Liver (tissue), 9 donors: ENCODE data around the gene CELSR1. TPM values are rescaled to one million over a fixed set of nuclear protein-coding genes. Genes with fewer than 3 reads are reported as not detected.
A peak's percentile ranks its signal among the peaks of the same experiment; 100 is the strongest.

Experiments
- DNase-seq: peaks from one replicate; pipeline ENCODE4 v3.0.0-alpha.2; 2017; ENCODE audit warnings: low spot score
- H3K27ac ChIP-seq, 2 donors: one replicate each; pipeline ENCODE4 v1.7.0; 2013; ENCODE audit warnings: inconsistent platforms in 2 of 2, low read length in 2 of 2, control low read depth in 1 of 2, low read depth in 1 of 2, mild to moderate bottlenecking in 1 of 2
- H3K27me3 ChIP-seq, 4 donors: one replicate each; pipeline versions ENCODE4 v1.6.1 to v1.7.0; 2013; ENCODE audit warnings: low read length in 3 of 4, inconsistent platforms in 1 of 4, mild to moderate bottlenecking in 1 of 4, moderate library complexity in 1 of 4; ENCODE audit not compliant: control insufficient read depth in 4 of 4, insufficient read depth in 4 of 4
- H3K36me3 ChIP-seq, 4 donors: one replicate each; pipeline versions ENCODE4 v1.6.1 to v1.7.0; 2013; ENCODE audit warnings: low read length in 3 of 4, mild to moderate bottlenecking in 3 of 4, low read depth in 1 of 4, moderate library complexity in 1 of 4; ENCODE audit not compliant: control insufficient read depth in 4 of 4, insufficient read depth in 3 of 4
- H3K4me1 ChIP-seq, 4 donors: one replicate each; pipeline versions ENCODE4 v1.6.1 to v1.7.0; 2013; ENCODE audit warnings: low read length in 3 of 4, mild to moderate bottlenecking in 3 of 4, moderate library complexity in 1 of 4; ENCODE audit not compliant: control insufficient read depth in 4 of 4, insufficient read depth in 4 of 4
- H3K4me3 ChIP-seq, 3 donors: one replicate each; pipeline versions ENCODE4 v1.6.1 to v1.7.0; 2013; ENCODE audit warnings: low read length in 3 of 3, control low read depth in 1 of 3, low read depth in 1 of 3, mild to moderate bottlenecking in 1 of 3
- H3K9ac ChIP-seq, 2 donors: one replicate each; pipeline ENCODE4 v1.7.0; 2013; ENCODE audit warnings: low read length in 2 of 2, mild to moderate bottlenecking in 2 of 2, moderate library complexity in 2 of 2, control low read depth in 1 of 2, low read depth in 1 of 2
- H3K9me3 ChIP-seq, 4 donors: one replicate each; pipeline versions ENCODE4 v1.6.1 to v1.7.0; 2013; ENCODE audit warnings: low read length in 3 of 4; ENCODE audit not compliant: control insufficient read depth in 4 of 4
- EGR1 ChIP-seq, 2 donors: IDR thresholded peaks; 2 replicates each; pipeline ENCODE4 v1.6.1; 2016 to 2018; ENCODE audit warnings: antibody characterized with exemption in 2 of 2, low read depth in 2 of 2
- FOXA1 ChIP-seq: IDR thresholded peaks from 2 replicates; pipeline ENCODE4 v1.6.1; 2016; ENCODE audit warnings: antibody characterized with exemption
- FOXA2 ChIP-seq: IDR thresholded peaks from 2 replicates; pipeline ENCODE4 v1.6.1; 2016; ENCODE audit warnings: antibody characterized with exemption
- GABPA ChIP-seq, 2 donors: IDR thresholded peaks in 1 of 2; conservative IDR thresholded peaks in 1 of 2; 2 replicates each; pipeline ENCODE4 v1.6.1; 2016; ENCODE audit warnings: antibody characterized with exemption in 2 of 2, mild to moderate bottlenecking in 1 of 2, moderate library complexity in 1 of 2
- HNF4A ChIP-seq, 2 donors: conservative IDR thresholded peaks; 2 replicates each; pipeline ENCODE4 v1.6.1; 2016; ENCODE audit warnings: antibody characterized with exemption in 2 of 2, mild to moderate bottlenecking in 2 of 2
- HNF4G ChIP-seq: IDR thresholded peaks from 2 replicates; pipeline ENCODE4 v1.6.1; 2016; ENCODE audit warnings: antibody characterized with exemption
- JUND ChIP-seq, 2 donors: IDR thresholded peaks; 2 replicates each; pipeline ENCODE4 v1.6.1; 2016; ENCODE audit warnings: antibody characterized with exemption in 2 of 2
- MAX ChIP-seq: IDR thresholded peaks from 2 replicates; pipeline ENCODE4 v1.6.1; 2016; ENCODE audit warnings: antibody characterized with exemption
- NR2F2 ChIP-seq: IDR thresholded peaks from 2 replicates; pipeline ENCODE4 v1.6.1; 2016; ENCODE audit warnings: antibody characterized with exemption
- RAD21 ChIP-seq, 2 donors: IDR thresholded peaks; 2 replicates each; pipeline ENCODE4 v1.6.1; 2016; ENCODE audit warnings: antibody characterized with exemption in 2 of 2, mild to moderate bottlenecking in 2 of 2
- RXRA ChIP-seq, 2 donors: IDR thresholded peaks; 2 replicates each; pipeline ENCODE4 v1.6.1; 2017 to 2018; ENCODE audit warnings: antibody characterized with exemption in 2 of 2, mild to moderate bottlenecking in 1 of 2
- SP1 ChIP-seq: IDR thresholded peaks from 2 replicates; pipeline ENCODE4 v1.6.1; 2018; ENCODE audit warnings: antibody characterized with exemption, mild to moderate bottlenecking
- TAF1 ChIP-seq: conservative IDR thresholded peaks from 2 replicates; pipeline ENCODE4 v1.6.1; 2016; ENCODE audit warnings: antibody characterized with exemption, mild to moderate bottlenecking
- YY1 ChIP-seq: IDR thresholded peaks from 2 replicates; pipeline ENCODE4 v1.6.1; 2016; ENCODE audit warnings: antibody characterized with exemption, mild to moderate bottlenecking
- ZBTB33 ChIP-seq: IDR thresholded peaks from 2 replicates; pipeline ENCODE4 v1.6.1; 2016; ENCODE audit warnings: antibody characterized with exemption
- WGBS: extraction: QIAGEN DNeasy Blood & Tissue Kit; methylation state at CpG from one replicate; pipeline ENCODE4 v1.1.7; 2013; 5-methylcytosine and 5-hydroxymethylcytosine counted together
- polyA plus RNA-seq, 2 donors: library from polyadenylated mRNA; stranded (reverse) in 1 of 2; unstranded in 1 of 2; fragments of 200-250 nt in 1 of 2; fragments of >200 nt in 1 of 2; fragmentation: Nextera tagmentation in 1 of 2; extraction: Ambion mirVana in 1 of 2; gene quantifications; one replicate each; pipeline versions ENCODE4 v1.2.1 to v1.2.3, GENCODE V29; 2013 to 2015
- total RNA-seq, 2 donors: library from RNA; depleted of rRNA; stranded (reverse); fragments of >200 nt; gene quantifications; one replicate each; pipeline ENCODE4 v1.2.3, GENCODE V29; 2014
- TF ChIP-seq, protein P1 (sequence below): IDR thresholded peaks from 2 replicates; pipeline ENCODE4 v1.6.1; 2016; ENCODE audit warnings: antibody characterized with exemption
- TF ChIP-seq, protein P2 (sequence below): fragments of 150-350 bp; IDR thresholded peaks from 2 replicates; pipeline ENCODE4 v1.5.1; 2017; ENCODE audit warnings: improper control_type of control experiment, low read depth, low read length; ENCODE audit not compliant: missing input control
- TF ChIP-seq, protein P3 (sequence below): IDR thresholded peaks from 2 replicates; pipeline ENCODE4 v1.6.1; 2016; ENCODE audit warnings: antibody characterized with exemption, mild to moderate bottlenecking
- donor health status: healthy.
- donor health status: healthy.
- donor health status: healthy.
- donor health status: healthy.
- donor health status: healthy.

CELSR1 gene
- total and polyA plus RNA-seq, 4 donors, result 0.37 to 1.6 (median 1.3) TPM

DNA sequence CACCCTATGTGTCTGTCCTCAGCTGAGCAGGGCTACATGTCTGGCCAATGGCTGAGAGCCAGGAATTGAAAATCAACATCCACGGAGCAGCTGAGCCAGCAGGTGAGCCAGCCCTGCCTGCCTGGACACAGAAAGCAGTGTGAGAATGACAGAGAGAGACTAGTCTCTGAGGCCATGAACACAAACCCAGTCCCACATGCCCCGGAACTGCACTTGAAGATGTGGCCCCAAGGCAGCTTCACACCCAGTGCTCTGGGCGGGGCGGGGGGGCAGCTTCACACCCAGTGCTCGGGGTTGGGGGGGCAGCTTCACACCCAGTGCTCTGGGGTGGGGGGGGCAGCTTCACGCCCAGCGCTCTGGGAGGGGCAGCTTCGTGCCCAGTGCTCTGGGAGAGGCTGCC lies 164.3 kb downstream of the CELSR1 start:
- 46% methylated on average over 8 of the region's 8 CpGs for WGBS
- DNase-seq, result no peak
- H3K27ac ChIP-seq, result no peak overlapping the region

DNA sequence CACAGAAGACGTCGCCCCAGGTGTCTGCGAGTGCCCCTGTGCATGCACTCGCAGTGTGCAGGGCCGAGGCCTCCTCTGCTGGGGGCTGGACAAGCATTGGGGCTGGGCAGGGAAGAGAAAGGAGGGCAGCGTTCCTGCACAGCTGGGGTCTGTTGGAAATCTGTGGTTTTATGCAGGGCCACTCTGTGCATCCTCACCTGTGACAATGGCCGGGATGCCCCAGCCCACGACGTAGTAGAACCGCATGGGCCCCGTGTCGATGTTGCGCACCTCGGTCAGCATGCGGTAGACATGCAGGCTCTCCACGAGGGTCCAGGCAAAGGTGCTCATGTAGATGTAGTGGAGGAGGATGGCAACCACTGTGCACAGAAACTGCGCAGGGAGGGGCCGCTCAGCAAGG lies 164.7 kb downstream of the CELSR1 start:
- Histone ChIP-seq H3K27me3 (no peaks in the 10 kb centered on the region), H3K9ac (no peak overlapping the region), H3K4me1 (peaks cover 19 to 72% (median 55%) of the 10 kb centered on the region in 4 donors), H3K27ac (no peak overlapping the region), H3K4me3 (no peak overlapping the region), H3K9me3 (no peaks in the 10 kb centered on the region), H3K36me3 (no peaks in the 10 kb centered on the region)
- TF ChIP-seq RXRA (IDR thresholded peaks at IDR 0.05) (no peak), HNF4G (no peak), JUND (IDR thresholded peaks at IDR 0.05) (no peak), SP1 (no peak), EGR1 (IDR thresholded peaks at IDR 0.05; ENCODE audit: low read depth in 2 of 2) (no peak), TAF1 (no peak), FOXA1 (no peak), FOXA2 (no peak), HNF4A (conservative IDR thresholded peaks at IDR 0.05) (no peak), NR2F2 (no peak), ZBTB33 (no peak), YY1 (no peak), RAD21 (IDR thresholded peaks at IDR 0.05) (no peak), GABPA (IDR thresholded peaks at IDR 0.05 in 1 of 2, conservative IDR thresholded peaks at IDR 0.05 in 1 of 2) (no peak), MAX (no peak)
- TF ChIP-seq, protein P1, sequence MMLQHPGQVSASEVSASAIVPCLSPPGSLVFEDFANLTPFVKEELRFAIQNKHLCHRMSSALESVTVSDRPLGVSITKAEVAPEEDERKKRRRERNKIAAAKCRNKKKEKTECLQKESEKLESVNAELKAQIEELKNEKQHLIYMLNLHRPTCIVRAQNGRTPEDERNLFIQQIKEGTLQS, result no peak
- TF ChIP-seq, protein P2, sequence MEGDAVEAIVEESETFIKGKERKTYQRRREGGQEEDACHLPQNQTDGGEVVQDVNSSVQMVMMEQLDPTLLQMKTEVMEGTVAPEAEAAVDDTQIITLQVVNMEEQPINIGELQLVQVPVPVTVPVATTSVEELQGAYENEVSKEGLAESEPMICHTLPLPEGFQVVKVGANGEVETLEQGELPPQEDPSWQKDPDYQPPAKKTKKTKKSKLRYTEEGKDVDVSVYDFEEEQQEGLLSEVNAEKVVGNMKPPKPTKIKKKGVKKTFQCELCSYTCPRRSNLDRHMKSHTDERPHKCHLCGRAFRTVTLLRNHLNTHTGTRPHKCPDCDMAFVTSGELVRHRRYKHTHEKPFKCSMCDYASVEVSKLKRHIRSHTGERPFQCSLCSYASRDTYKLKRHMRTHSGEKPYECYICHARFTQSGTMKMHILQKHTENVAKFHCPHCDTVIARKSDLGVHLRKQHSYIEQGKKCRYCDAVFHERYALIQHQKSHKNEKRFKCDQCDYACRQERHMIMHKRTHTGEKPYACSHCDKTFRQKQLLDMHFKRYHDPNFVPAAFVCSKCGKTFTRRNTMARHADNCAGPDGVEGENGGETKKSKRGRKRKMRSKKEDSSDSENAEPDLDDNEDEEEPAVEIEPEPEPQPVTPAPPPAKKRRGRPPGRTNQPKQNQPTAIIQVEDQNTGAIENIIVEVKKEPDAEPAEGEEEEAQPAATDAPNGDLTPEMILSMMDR, result no peak
- TF ChIP-seq, protein P3, sequence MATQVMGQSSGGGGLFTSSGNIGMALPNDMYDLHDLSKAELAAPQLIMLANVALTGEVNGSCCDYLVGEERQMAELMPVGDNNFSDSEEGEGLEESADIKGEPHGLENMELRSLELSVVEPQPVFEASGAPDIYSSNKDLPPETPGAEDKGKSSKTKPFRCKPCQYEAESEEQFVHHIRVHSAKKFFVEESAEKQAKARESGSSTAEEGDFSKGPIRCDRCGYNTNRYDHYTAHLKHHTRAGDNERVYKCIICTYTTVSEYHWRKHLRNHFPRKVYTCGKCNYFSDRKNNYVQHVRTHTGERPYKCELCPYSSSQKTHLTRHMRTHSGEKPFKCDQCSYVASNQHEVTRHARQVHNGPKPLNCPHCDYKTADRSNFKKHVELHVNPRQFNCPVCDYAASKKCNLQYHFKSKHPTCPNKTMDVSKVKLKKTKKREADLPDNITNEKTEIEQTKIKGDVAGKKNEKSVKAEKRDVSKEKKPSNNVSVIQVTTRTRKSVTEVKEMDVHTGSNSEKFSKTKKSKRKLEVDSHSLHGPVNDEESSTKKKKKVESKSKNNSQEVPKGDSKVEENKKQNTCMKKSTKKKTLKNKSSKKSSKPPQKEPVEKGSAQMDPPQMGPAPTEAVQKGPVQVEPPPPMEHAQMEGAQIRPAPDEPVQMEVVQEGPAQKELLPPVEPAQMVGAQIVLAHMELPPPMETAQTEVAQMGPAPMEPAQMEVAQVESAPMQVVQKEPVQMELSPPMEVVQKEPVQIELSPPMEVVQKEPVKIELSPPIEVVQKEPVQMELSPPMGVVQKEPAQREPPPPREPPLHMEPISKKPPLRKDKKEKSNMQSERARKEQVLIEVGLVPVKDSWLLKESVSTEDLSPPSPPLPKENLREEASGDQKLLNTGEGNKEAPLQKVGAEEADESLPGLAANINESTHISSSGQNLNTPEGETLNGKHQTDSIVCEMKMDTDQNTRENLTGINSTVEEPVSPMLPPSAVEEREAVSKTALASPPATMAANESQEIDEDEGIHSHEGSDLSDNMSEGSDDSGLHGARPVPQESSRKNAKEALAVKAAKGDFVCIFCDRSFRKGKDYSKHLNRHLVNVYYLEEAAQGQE, result no peak
- 91% methylated on average over 18 of the region's 18 CpGs for WGBS
- no peak for DNase-seq

More for the DNA sequence above, 164.3 kb downstream of the CELSR1 start:
- Histone ChIP-seq H3K4me3 (no peak overlapping the region), H3K9me3 (no peaks in the 10 kb centered on the region), H3K36me3 (no peaks in the 10 kb centered on the region), H3K9ac (no peak overlapping the region), H3K4me1 (peaks cover 19 to 72% (median 54%) of the 10 kb centered on the region in 4 donors), H3K27me3 (no peaks in the 10 kb centered on the region)
- TF ChIP-seq MAX (no peak), FOXA2 (peak; percentile 14), EGR1 (IDR thresholded peaks at IDR 0.05; ENCODE audit: low read depth in 2 of 2) (no peak), YY1 (no peak)
